GM18507 (cell line): ENCODE results near the gene RTN4RL1.

ENCODE experiments used
- DNase-seq: peaks from one replicate; pipeline ENCODE4 v3.0.0; 2011; ENCODE audit warnings: low read depth; ENCODE audit not compliant: insufficient read length; ENCODE audit errors: extremely low spot score
- FAIRE-seq: peaks from 2 replicates; lab custom pipeline; 2011; peaks lifted over from hg19 to GRCh38; lab: Jason Lieb, UNC

Gene RTN4RL1

DNA sequence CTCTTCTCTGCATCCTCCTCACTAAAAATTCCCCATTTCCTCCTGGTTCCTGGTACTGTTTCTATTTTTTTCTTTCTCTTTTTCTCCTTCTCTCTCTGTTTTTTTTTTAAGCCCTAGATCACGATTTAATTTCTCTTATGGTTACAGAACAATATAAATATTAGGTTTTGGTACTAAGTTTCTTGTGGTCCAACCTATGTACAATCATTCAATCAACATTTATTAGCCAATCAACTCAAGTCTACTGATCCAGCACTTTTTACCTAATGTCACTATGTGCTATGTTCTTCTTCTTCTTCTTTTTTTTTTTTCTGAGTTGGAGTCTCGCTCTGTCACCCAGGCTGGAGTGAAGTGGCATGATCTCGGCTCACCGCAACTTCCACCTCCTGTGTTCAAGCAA lies 12.6 kb downstream of the RTN4RL1 start:
- no peak for FAIRE-seq
- no peak for DNase-seq

DNA sequence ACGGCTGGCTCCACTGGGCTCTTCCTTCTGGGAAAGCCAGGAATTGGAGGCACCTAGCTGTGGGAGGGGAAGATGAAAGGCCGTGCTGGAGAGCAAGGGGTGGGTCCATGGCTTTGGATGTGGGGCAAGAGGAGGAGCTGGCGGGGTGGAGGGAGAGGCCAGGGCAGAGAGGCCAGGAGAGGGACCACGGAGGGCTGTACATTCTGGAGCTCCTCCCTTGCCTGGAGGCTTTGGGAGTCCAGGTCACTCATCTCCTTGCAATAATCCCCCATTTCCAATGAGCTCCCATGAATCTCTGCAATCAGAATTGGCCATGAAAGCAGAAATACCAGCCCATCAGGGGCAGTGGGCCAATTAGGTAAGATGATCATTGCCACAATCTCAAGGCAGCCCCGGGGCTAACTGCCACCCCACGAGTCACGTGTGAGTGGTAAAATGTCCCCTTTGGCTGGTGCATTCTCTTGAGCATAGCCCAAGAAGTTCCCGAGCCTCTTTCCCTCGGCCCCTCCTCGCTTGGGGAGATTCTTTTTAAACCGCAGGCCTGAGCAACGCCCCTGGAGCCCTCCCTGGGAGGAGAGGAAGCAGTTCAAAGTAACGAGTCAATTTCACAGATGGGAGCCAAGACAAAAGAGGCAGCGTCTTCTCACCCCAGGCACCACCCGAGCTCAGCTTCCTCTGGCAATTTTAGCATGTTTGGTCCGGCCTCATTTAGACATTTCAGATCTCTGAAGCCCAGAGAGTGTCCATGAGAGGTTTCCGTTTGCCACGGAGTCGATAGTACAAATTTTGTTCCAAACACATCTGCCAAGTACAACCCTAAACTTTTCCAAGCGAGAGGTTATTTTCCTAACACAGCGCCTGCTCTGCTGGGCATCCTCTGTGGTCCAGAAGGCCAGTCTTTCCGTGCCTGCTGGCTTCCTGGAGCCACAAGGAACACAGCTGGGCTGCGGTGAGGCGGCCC lies 13.4 kb downstream of the RTN4RL1 start:
- DNase-seq: no peak

DNA sequence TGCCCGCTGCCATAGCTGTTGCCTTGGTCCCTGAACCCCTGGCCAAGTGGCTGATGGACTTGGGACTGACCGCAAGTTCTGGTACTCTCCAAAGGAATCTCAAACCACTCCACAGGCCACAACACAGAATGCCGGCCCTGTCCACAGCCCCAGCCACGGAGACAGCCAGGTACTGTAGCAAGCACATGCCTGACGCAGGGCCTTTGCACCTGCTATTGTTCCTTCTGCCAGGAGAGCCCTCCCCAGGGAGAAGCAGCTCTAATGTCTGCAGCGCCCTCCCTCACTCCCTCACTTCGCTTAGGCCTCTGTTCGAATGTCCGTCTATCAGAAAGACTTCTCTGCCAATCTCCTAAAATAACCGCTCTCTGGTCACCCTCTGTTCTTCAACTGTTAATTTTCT lies 15.4 kb downstream of the RTN4RL1 start:
- FAIRE-seq (no peak), DNase-seq (no peak)

More for the DNA sequence above, 13.4 kb downstream of the RTN4RL1 start:
- FAIRE-seq: no peak

- DNase-seq (no peak), FAIRE-seq (no peak)
Observed at GRCh38 chr17:2008332-2009126, 16.6 kb downstream of the RTN4RL1 start.

DNA sequence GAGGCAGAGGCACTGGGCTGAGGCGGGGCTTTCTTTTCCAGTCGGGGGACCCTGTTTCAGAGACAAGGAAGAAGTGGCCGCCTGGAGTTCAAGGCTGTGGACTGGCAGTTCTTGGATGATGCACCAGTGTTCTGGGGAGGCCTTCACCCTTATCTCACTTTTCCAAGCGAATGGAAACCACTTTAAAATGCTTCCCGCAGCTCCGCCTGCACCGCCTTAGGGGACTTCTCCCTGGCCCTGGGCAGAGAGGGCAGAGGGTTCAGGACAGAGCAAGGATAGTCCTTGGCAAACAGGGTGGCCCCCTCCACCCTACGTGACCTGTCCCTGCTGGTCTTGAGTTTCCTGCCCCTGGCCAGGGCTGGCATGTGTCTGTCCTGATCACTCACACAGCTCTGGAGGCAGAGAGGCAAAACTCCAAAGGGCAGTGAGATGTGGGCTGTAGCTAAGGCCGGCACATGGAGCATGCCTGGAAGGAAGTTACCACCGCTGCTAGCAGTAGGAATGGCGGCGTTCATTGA lies 20.6 kb downstream of the RTN4RL1 start:
- DNase-seq (no peak), FAIRE-seq (no peak)

- DNase-seq (no peak), FAIRE-seq (no peak)
Observed at GRCh38 chr17:2003525-2003924, 21.6 kb downstream of the RTN4RL1 start.

GRCh38 chr17:2002767-2003329 lies 22.3 kb downstream of the RTN4RL1 start:
- FAIRE-seq (no peak), DNase-seq (no peak)

- DNase-seq: no peak
Observed at GRCh38 chr17:1999557-2000251, 25.4 kb downstream of the RTN4RL1 start.

GRCh38 chr17:1997927-1998742 lies 27.0 kb downstream of the RTN4RL1 start:
- DNase-seq: no peak
- no peak for FAIRE-seq

More at GRCh38 chr17:1999557-2000251, 25.4 kb downstream of the RTN4RL1 start:
- no peak for FAIRE-seq

- DNase-seq (no peak), FAIRE-seq (no peak)
Observed at GRCh38 chr17:1997289-1997926, 27.7 kb downstream of the RTN4RL1 start.

- no peak for FAIRE-seq
- no peak for DNase-seq
Observed at GRCh38 chr17:1996800-1997288, 28.3 kb downstream of the RTN4RL1 start.

DNA sequence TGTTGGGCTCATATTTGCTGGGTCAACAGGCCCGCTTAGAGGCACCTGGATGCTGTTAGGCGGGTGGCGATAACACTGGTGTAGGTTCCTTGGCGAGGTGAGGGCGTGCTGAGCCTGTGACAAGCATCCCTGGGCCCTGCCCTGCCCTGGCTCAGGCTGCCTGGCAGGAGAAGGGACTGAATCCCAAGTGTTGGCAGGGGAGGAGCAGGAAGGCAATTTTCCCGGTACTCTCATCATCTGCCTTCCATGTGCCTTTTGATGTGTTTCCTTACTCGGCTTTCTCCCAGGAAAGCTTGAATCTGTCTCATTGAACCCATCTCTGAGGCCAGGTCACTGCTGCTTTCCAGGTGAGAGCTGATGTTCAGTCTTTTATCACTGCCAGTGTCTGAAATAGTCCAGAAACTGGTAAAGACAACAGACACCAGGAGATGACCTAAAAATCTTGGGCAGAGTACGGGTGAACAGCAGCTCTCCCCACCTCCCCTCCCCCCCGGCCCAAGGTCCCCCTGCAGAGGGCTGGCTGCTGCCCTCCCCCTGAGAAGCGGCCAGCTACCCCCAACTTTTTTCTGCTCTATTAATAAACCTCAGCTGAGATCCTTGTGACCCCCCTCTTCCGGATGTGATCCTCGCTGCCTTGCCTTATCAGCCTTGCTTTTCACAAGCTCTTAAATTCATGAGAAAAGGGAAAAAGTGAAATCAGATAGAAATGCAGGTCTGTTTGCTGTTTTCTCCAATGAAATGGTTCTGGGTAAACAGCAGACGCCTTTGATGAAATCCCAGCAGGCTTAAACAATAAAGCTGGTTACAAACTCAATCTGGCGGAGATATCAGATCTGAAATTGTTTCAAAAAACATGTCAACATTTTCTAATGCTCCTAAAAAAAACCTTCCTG lies 29.0 kb downstream of the RTN4RL1 start:
- DNase-seq: no peak
- FAIRE-seq: no peak

DNA sequence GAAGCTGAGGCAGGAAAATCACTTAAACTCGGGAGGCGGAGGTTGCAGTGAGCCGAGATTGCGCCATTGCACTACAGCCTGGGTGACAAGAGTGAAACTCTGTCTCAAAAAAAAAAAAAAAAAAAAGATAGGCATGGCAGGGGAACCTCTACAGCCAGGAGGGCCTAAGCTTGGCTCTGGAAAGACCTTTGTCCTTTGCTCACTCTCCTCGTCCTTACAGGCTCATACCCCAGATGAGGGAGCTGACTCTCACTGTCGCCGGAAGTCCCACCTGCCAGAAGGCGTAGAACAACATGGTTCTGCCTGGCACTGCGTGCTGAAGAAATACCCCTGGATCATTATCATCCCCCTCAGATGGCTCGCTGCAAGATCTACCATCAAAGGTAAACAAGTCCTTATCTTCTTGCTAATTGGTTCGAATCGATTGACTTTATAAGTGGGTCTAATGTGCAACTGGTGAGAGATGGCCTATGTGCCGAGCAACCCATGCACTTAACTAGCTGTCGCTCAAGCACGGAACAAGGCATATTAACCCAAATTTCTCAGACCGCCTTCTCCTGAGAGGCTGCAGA lies 29.7 kb downstream of the RTN4RL1 start:
- DNase-seq: no peak
- no peak for FAIRE-seq

DNA sequence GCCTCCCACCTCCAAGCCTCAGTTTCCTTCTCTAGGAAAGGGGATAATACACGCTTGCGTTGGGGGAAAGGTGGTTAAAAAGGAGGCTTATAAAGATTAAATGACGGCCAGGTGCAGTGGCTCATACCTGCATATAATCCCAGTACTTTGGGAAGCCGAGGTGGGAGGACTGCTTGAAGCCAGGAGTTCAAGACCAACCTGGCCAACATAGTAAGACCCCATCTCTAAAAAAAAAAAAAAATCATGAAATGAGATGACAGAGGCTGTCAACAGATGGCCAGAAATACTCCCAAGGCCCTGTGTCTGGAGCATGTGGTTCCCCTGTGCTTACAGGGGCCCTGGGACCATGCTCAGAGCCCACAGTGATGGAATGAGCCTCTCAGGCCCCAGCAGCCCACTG lies 30.4 kb downstream of the RTN4RL1 start:
- FAIRE-seq: no peak

GRCh38 chr17:1992541-1992940 lies 32.6 kb downstream of the RTN4RL1 start:
- DNase-seq (no peak), FAIRE-seq (no peak)

More for the DNA sequence above, 30.4 kb downstream of the RTN4RL1 start:
- DNase-seq: no peak

DNA sequence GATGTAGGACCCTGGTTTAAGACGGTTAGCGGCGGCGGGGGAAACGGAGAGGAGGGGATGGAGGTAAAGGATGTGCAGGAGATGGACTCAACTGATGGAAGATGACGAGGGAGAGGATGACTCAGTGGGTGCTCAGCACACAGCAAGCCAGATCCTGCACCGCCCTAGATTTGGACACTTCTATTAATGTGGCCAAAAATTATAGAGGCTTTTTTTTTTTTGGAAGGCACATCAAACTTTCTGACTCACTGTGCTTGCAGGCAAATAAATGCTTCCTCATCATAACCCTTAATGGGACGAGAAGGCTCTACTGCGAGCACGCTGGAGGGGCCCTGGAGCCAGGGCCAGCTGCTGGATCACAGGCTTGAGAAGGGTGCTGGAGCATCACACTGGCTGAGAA lies 36.0 kb downstream of the RTN4RL1 start:
- DNase-seq (no peak), FAIRE-seq (no peak)
